IMR-90 (cell line): ENCODE data around the gene SNRPD3. TPM values are rescaled to one million over a fixed set of nuclear protein-coding genes. Genes with fewer than 3 reads are reported as not detected.
A peak's percentile ranks its signal among the peaks of the same experiment; 100 is the strongest.

Source experiments
- ATAC-seq: fragments of 200-7000 bp; cut with Tn5 transposase; 2 replicates; pipeline ENCODE4 v1.9.1; 2020; ENCODE audit warnings: low read depth, mild to moderate bottlenecking, moderate library complexity
- BruUV-seq: library from RNA; stranded (reverse); fragments of 400-500 nt; replicated peaks from 2 replicates; lab custom pipeline; 2021; lab: Mats Ljungman, UMichigan
- CTCF ChIA-PET: fragments of 300-600 bp; formaldehyde crosslinking; extraction: SDS; loops from one replicate; lab custom pipeline; 2021; ENCODE audit warnings: antibody characterized with exemption; lab: Yijun Ruan, JAX
- POLR2A ChIA-PET: fragments of 300-600 bp; sonication (Branson Sonifier 250); formaldehyde crosslinking; loops from one replicate; lab custom pipeline; 2022; ENCODE audit warnings: antibody characterized with exemption; ENCODE audit not compliant: unreplicated experiment; lab: Charles Lee
- DNase-seq: peaks from one replicate; pipeline ENCODE4 v3.0.0; 2013
- H2AFZ ChIP-seq: replicated peaks from 2 replicates; pipeline ENCODE3; 2013; ENCODE audit warnings: low read length, mild to moderate bottlenecking; ENCODE audit not compliant: poor library complexity
- H2AK5ac ChIP-seq: 2 replicates; pipeline ENCODE4 v1.6.1; 2013; ENCODE audit warnings: low read depth, low read length, inconsistent platforms
- H2AK9ac ChIP-seq: replicated peaks from 2 replicates; pipeline ENCODE3; 2013; ENCODE audit warnings: mild to moderate bottlenecking, low read depth, low read length, moderate library complexity; ENCODE audit not compliant: poor library complexity
- H2BK120ac ChIP-seq: 2 replicates; pipeline ENCODE4 v1.6.1; 2013; ENCODE audit warnings: low read depth, low read length, inconsistent platforms
- H2BK15ac ChIP-seq: 3 replicates; pipeline ENCODE4 v1.6.1; 2013; ENCODE audit warnings: low read depth, low read length, inconsistent platforms
- H2BK20ac ChIP-seq: 2 replicates; pipeline ENCODE4 v1.6.1; 2013; ENCODE audit warnings: low read depth, mild to moderate bottlenecking, inconsistent platforms, low read length, moderate library complexity
- H2BK5ac ChIP-seq: 2 replicates; pipeline ENCODE4 v1.6.1; 2013; ENCODE audit warnings: mild to moderate bottlenecking, low read depth, low read length, inconsistent platforms; ENCODE audit not compliant: poor library complexity, severe bottlenecking
- H3K14ac ChIP-seq: replicated peaks from 2 replicates; pipeline ENCODE4 v1.6.1; 2013; ENCODE audit warnings: low read depth, low read length, inconsistent platforms
- H3K18ac ChIP-seq: 2 replicates; pipeline ENCODE4 v1.6.1; 2013; ENCODE audit warnings: low read depth, low read length, control low read depth
- H3K23ac ChIP-seq: 2 replicates; pipeline ENCODE4 v1.6.1; 2013; ENCODE audit warnings: low read depth, low read length, inconsistent platforms
- H3K27ac ChIP-seq: 2 replicates; pipeline ENCODE4 v1.5.1; 2013; ENCODE audit warnings: mild to moderate bottlenecking, control low read depth, low read length; ENCODE audit not compliant: insufficient read depth
- H3K27me3 ChIP-seq: 2 replicates; pipeline ENCODE4 v1.6.1; 2013; ENCODE audit warnings: low read length; ENCODE audit not compliant: control insufficient read depth, insufficient read depth
- H3K36me3 ChIP-seq: 2 replicates; pipeline ENCODE4 v1.6.1; 2013; ENCODE audit warnings: low read length, mixed read lengths; ENCODE audit not compliant: control insufficient read depth, insufficient read depth
- H3K4ac ChIP-seq: 2 replicates; pipeline ENCODE4 v1.6.1; 2013; ENCODE audit warnings: low read depth, low read length, inconsistent platforms
- H3K4me1 ChIP-seq: 2 replicates; pipeline ENCODE4 v1.6.1; 2013; ENCODE audit warnings: low read length, mixed read lengths; ENCODE audit not compliant: control insufficient read depth, insufficient read depth
- H3K4me2 ChIP-seq: 2 replicates; pipeline ENCODE4 v1.6.1; 2013; ENCODE audit warnings: low read depth, mild to moderate bottlenecking, control low read depth, low read length, moderate library complexity
- H3K4me3 ChIP-seq: 2 replicates; pipeline ENCODE4 v1.5.1; 2013; ENCODE audit warnings: low read depth, mild to moderate bottlenecking, control low read depth, low read length, moderate library complexity; ENCODE audit not compliant: insufficient read depth
- H3K56ac ChIP-seq: 2 replicates; pipeline ENCODE4 v1.6.1; 2013; ENCODE audit warnings: low read length, inconsistent platforms; ENCODE audit not compliant: insufficient read depth; ENCODE audit errors: extremely low read depth
- H3K79me1 ChIP-seq, 2 experiments: 2 replicates each; pipeline ENCODE4 v1.6.1; 2013; ENCODE audit warnings: low read length in 2 of 2, inconsistent platforms in 1 of 2, low read depth in 1 of 2
- H3K9ac ChIP-seq: 2 replicates; pipeline ENCODE4 v1.6.1; 2013; ENCODE audit warnings: low read depth, low read length, control low read depth
- H3K9me1 ChIP-seq: 2 replicates; pipeline ENCODE4 v1.6.1; 2013; ENCODE audit warnings: low read length, inconsistent platforms; ENCODE audit not compliant: insufficient read depth
- H3K9me3 ChIP-seq: 2 replicates; pipeline ENCODE4 v1.6.1; 2013; ENCODE audit warnings: low read length; ENCODE audit not compliant: control insufficient read depth, insufficient read depth
- H4K20me1 ChIP-seq: 2 replicates; pipeline ENCODE4 v1.6.1; 2013; ENCODE audit warnings: low read length, inconsistent platforms; ENCODE audit not compliant: insufficient read depth
- H4K5ac ChIP-seq: 2 replicates; pipeline ENCODE4 v1.6.1; 2013; ENCODE audit warnings: mild to moderate bottlenecking, low read depth, low read length, control low read depth
- H4K8ac ChIP-seq, 2 experiments: 2 replicates each; pipeline ENCODE4 v1.6.1; 2013; ENCODE audit warnings: low read depth in 2 of 2, low read length in 2 of 2, control low read depth in 1 of 2, inconsistent platforms in 1 of 2
- H4K91ac ChIP-seq: 2 replicates; pipeline ENCODE4 v1.6.1; 2013; ENCODE audit warnings: low read depth, low read length, inconsistent platforms; ENCODE audit not compliant: insufficient read depth
- BHLHE40 ChIP-seq: fragments of 150-350 bp; IDR thresholded peaks from 2 replicates; pipeline ENCODE4 v1.6.1; 2016; ENCODE audit warnings: mild to moderate bottlenecking, low read depth, low read length
- CEBPB ChIP-seq: IDR thresholded peaks from 2 replicates; pipeline ENCODE4 v1.6.1; 2012; ENCODE audit warnings: low read depth, low read length, improper control_type of control experiment
- CHD1 ChIP-seq: IDR thresholded peaks from 2 replicates; pipeline ENCODE4 v1.6.1; 2012; ENCODE audit warnings: low read depth, low read length, improper control_type of control experiment
- FOS ChIP-seq: fragments of 150-350 bp; IDR thresholded peaks from 2 replicates; pipeline ENCODE4 v1.6.1; 2016; ENCODE audit warnings: low read depth, low read length
- MAFK ChIP-seq: IDR thresholded peaks from 2 replicates; pipeline ENCODE4 v1.6.1; 2012; ENCODE audit warnings: low read depth, low read length, improper control_type of control experiment
- MAZ ChIP-seq: IDR thresholded peaks from 2 replicates; pipeline ENCODE4 v1.6.1; 2012; ENCODE audit warnings: low read depth, mild to moderate bottlenecking, low read length, improper control_type of control experiment, moderate library complexity, borderline replicate concordance
- MXI1 ChIP-seq: IDR thresholded peaks from 2 replicates; pipeline ENCODE4 v1.6.1; 2012; ENCODE audit warnings: low read depth, mild to moderate bottlenecking, low read length, moderate library complexity, borderline replicate concordance
- NFE2L2 ChIP-seq: fragments of 150-350 bp; IDR thresholded peaks from 2 replicates; pipeline ENCODE4 v1.6.1; 2016; ENCODE audit warnings: low read depth, mild to moderate bottlenecking, low read length
- RAD21 ChIP-seq: IDR thresholded peaks from 2 replicates; pipeline ENCODE4 v1.6.1; 2012; ENCODE audit warnings: low read length, improper control_type of control experiment
- RCOR1 ChIP-seq: IDR thresholded peaks from 2 replicates; pipeline ENCODE4 v1.6.1; 2012; ENCODE audit warnings: mild to moderate bottlenecking, low read length, improper control_type of control experiment; ENCODE audit not compliant: insufficient replicate concordance
- RFX5 ChIP-seq: IDR thresholded peaks from 2 replicates; pipeline ENCODE4 v1.8.0; 2012; ENCODE audit warnings: low read depth, mild to moderate bottlenecking, low read length, moderate library complexity
- SMC3 ChIP-seq: fragments of 150-350 bp; IDR thresholded peaks from 2 replicates; pipeline ENCODE4 v1.6.1; 2016; ENCODE audit warnings: low read depth, mild to moderate bottlenecking, antibody characterized with exemption, low read length, moderate library complexity
- USF2 ChIP-seq: fragments of 150-350 bp; IDR thresholded peaks from 2 replicates; pipeline ENCODE4 v1.6.1; 2017; ENCODE audit warnings: mild to moderate bottlenecking, antibody characterized with exemption, low read length, low read depth
- WGBS, 2 experiments: methylation state at CpG; one replicate each; pipeline versions ENCODE4 v1.1.5 to v1.1.7; 2013; ENCODE audit warnings: missing lambda C conversion rate in 2 of 2; ENCODE audit not compliant: insufficient read length in 1 of 2; ENCODE audit errors: extremely low coverage in 2 of 2; 5-methylcytosine and 5-hydroxymethylcytosine counted together
- dilution Hi-C: fragments of 300-500 bp; cut with HindIII; formaldehyde crosslinking; loops from one replicate; pipeline ENCODE4 v1.14.3; 2018; ENCODE audit warnings: low sequenced_read_pairs; ENCODE audit not compliant: unreplicated experiment
- in situ Hi-C: fragments of 300-500 bp; cut with MboI; formaldehyde crosslinking; loops from 3 replicates; pipeline ENCODE4 v1.14.3; 2019; ENCODE audit warnings: low sequenced_read_pairs, inconsistent platforms, mixed read lengths
- intact Hi-C: fragments of 100-400 bp; cut with micrococcal nuclease; formaldehyde crosslinking; loops from 2 replicates; pipeline ENCODE4 v1.10.0; 2022
- polyA plus RNA-seq, 3 experiments: library from polyadenylated mRNA; depleted of rRNA; stranded (reverse); fragments of >200 nt; gene quantifications; 2 replicates each; pipeline ENCODE4 v1.2.3, GENCODE V29; 2012; ENCODE audit warnings: low replicate concordance in 1 of 3
- total RNA-seq: library from RNA; depleted of rRNA; stranded (reverse); fragments of >200 nt; gene quantifications from 2 replicates; pipeline ENCODE4 v1.2.3, GENCODE V29; 2012
- TF ChIP-seq, protein P1 (sequence below): fragments of 150-350 bp; IDR thresholded peaks from 2 replicates; pipeline ENCODE4 v1.6.1; 2016; ENCODE audit warnings: low read depth, mild to moderate bottlenecking, low read length, moderate library complexity, borderline replicate concordance
- TF ChIP-seq, protein P2 (sequence below): conservative IDR thresholded peaks from 2 replicates; pipeline ENCODE4 v1.5.1; 2012; ENCODE audit warnings: mild to moderate bottlenecking, low read depth, low read length, improper control_type of control experiment

Gene SNRPD3
- total and polyA plus RNA-seq, 2 of the 4 experiments (the other 2 are of a cell fraction) = 158 to 283 TPM

GRCh38 chr22:24506802-24507438, 48.9 kb upstream of the SNRPD3 start:
- intact Hi-C loops = no loop called here
- no peak for TF ChIP-seq RAD21
- TF ChIP-seq CHD1 = no peak
- no peak for TF ChIP-seq RFX5
- TF ChIP-seq MAZ = peak; percentile 56; the same call in 1 of the 2 replicates
- no peak for TF ChIP-seq RCOR1
- TF ChIP-seq, protein P1, sequence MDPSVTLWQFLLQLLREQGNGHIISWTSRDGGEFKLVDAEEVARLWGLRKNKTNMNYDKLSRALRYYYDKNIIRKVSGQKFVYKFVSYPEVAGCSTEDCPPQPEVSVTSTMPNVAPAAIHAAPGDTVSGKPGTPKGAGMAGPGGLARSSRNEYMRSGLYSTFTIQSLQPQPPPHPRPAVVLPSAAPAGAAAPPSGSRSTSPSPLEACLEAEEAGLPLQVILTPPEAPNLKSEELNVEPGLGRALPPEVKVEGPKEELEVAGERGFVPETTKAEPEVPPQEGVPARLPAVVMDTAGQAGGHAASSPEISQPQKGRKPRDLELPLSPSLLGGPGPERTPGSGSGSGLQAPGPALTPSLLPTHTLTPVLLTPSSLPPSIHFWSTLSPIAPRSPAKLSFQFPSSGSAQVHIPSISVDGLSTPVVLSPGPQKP = no peak
- TF ChIP-seq FOS = no peak
- TF ChIP-seq USF2 = no peak
- TF ChIP-seq, protein P2, sequence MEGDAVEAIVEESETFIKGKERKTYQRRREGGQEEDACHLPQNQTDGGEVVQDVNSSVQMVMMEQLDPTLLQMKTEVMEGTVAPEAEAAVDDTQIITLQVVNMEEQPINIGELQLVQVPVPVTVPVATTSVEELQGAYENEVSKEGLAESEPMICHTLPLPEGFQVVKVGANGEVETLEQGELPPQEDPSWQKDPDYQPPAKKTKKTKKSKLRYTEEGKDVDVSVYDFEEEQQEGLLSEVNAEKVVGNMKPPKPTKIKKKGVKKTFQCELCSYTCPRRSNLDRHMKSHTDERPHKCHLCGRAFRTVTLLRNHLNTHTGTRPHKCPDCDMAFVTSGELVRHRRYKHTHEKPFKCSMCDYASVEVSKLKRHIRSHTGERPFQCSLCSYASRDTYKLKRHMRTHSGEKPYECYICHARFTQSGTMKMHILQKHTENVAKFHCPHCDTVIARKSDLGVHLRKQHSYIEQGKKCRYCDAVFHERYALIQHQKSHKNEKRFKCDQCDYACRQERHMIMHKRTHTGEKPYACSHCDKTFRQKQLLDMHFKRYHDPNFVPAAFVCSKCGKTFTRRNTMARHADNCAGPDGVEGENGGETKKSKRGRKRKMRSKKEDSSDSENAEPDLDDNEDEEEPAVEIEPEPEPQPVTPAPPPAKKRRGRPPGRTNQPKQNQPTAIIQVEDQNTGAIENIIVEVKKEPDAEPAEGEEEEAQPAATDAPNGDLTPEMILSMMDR = no peak
- TF ChIP-seq MXI1 = no peak
- TF ChIP-seq CEBPB = peak; percentile 25; the same call in 1 of the 2 replicates
- TF ChIP-seq MAFK = no peak
- TF ChIP-seq BHLHE40 = no peak
- no peak for TF ChIP-seq SMC3
- TF ChIP-seq NFE2L2 = no peak

More at GRCh38 chr22:24506802-24507438, 48.9 kb upstream of the SNRPD3 start:
- H4K91ac ChIP-seq = no peak overlapping the region
- H3K27ac ChIP-seq = no peak overlapping the region
- no peaks in the 10 kb centered on the region for H4K20me1 ChIP-seq
- in situ Hi-C loops (no loop called here), dilution Hi-C loops (no loop called here)
- no peak overlapping the region for H3K14ac ChIP-seq
- H4K8ac ChIP-seq = no peak overlapping the region
- H2AK9ac ChIP-seq = no peak overlapping the region
- no peak overlapping the region for H3K18ac ChIP-seq
- ATAC-seq (peak; percentile 59), DNase-seq (peak; percentile 45)
- H3K9me3 ChIP-seq = no peaks in the 10 kb centered on the region
- H2AK5ac ChIP-seq = no peak overlapping the region; the same call in 1 of the 2 replicates
- 63% methylated on average over 1 of the region's 6 CpGs; no CpG with 5 or more reads in 1 of the 2 experiments for WGBS, 2 experiments
- H3K4ac ChIP-seq = no peak overlapping the region
- no peak overlapping the region for H3K4me3 ChIP-seq
- H3K36me3 ChIP-seq = no peaks in the 10 kb centered on the region
- H3K56ac ChIP-seq = no peak overlapping the region
- H2BK5ac ChIP-seq = no peak overlapping the region
- H2BK20ac ChIP-seq = 0 out of 2 replicates have a peak overlapping the region, but pooled peaks have one; percentile 41
- CTCF ChIA-PET = interaction anchor here (0.8 kb wide), 1 partner anchor 10 kb away, joined by 3 read pairs; no protein-coding TSS in a partner anchor
- 0 out of 2 replicates have a peak overlapping the region, but pooled peaks have one; percentile 21 for H3K4me2 ChIP-seq
- peaks cover 14% of the 10 kb centered on the region for H3K4me1 ChIP-seq
- H3K79me1 ChIP-seq = no peaks in the 10 kb centered on the region
- H4K5ac ChIP-seq = no peak overlapping the region
- no peak overlapping the region for H3K9ac ChIP-seq
- POLR2A ChIA-PET = no interaction called here
- no TSS peak for BruUV-seq
- peaks cover 7% of the 10 kb centered on the region; the same call in 1 of the 2 replicates for H3K9me1 ChIP-seq
- no peak overlapping the region for H2AFZ ChIP-seq
- no peaks in the 10 kb centered on the region for H3K27me3 ChIP-seq
- H3K23ac ChIP-seq = no peak overlapping the region
- H2BK15ac ChIP-seq = no peak overlapping the region
- H2BK120ac ChIP-seq = no peak overlapping the region
